GM20431 (cell line): ENCODE data around the gene DHPS.
"Not testable (repeated sequence)": the region's sequence is repeated elsewhere in the genome, so short reads cannot be mapped to it uniquely, and the experiment has no call there.

Experiments
- in situ Hi-C: fragments of 300-500 bp; cut with MseI, MboI; formaldehyde crosslinking; loops from one replicate; pipeline ENCODE4 v1.15.0; 2020; ENCODE audit warnings: low sequenced_read_pairs; ENCODE audit not compliant: unreplicated experiment

The DHPS gene

GRCh38 chr19:12649941-12650340 is 31.7 kb downstream of the DHPS start:
- in situ Hi-C loops: no loop called here

- in situ Hi-C loops: no loop called here
These were observed 33.6 kb downstream of the DHPS start for GRCh38 chr19:12648088-12648487.

GRCh38 chr19:12647490-12648071 is 34.1 kb downstream of the DHPS start:
- in situ Hi-C loops: no loop called here

- in situ Hi-C loops: no loop called here
These were observed 34.6 kb downstream of the DHPS start for GRCh38 chr19:12647047-12647446.

DNA sequence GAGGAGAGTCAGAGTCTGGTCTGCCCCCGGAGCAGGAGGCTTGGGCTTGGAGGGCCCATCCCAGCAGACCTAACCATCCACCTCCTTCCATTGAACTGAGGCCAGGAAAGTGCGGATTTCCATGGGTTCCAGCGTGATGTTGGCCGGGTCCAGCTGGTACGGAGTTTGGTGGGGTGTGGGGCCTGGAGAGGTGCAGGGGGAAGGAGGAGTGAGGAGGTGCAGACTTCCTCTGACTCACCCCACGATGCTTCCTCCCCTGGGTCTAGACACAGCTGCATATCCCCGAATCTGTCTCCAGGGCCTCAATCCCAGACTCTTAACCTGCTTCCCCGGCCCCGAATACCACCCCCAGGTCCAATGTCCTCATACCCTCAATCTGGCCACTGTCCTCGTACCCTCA is 35.1 kb downstream of the DHPS start:
- in situ Hi-C loops: no loop called here

GRCh38 chr19:12643716-12644115 is 38.0 kb downstream of the DHPS start:
- in situ Hi-C loops: not testable (repeated sequence)

DNA sequence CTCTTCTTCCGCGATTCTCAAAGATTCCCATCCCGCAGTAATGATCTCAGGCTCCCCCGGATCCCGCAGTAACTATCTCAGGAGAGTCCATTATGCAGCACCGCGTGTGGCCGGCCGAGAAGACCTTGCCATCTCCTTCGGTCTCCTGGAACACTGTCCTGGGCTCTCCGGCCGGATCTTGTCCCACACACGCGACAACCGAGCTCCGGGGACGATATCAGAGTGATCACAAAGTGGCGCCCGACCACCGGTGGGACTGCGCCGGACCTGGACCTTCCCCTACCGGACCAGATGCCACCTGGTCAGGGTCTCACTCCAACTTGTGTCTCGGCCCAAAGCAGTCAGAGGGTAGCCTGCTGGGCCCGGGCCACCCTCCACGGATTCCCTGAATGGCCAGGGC is 39.2 kb downstream of the DHPS start:
- in situ Hi-C loops: no loop called here

GRCh38 chr19:12641456-12641855 is 40.2 kb downstream of the DHPS start:
- in situ Hi-C loops: no loop called here

DNA sequence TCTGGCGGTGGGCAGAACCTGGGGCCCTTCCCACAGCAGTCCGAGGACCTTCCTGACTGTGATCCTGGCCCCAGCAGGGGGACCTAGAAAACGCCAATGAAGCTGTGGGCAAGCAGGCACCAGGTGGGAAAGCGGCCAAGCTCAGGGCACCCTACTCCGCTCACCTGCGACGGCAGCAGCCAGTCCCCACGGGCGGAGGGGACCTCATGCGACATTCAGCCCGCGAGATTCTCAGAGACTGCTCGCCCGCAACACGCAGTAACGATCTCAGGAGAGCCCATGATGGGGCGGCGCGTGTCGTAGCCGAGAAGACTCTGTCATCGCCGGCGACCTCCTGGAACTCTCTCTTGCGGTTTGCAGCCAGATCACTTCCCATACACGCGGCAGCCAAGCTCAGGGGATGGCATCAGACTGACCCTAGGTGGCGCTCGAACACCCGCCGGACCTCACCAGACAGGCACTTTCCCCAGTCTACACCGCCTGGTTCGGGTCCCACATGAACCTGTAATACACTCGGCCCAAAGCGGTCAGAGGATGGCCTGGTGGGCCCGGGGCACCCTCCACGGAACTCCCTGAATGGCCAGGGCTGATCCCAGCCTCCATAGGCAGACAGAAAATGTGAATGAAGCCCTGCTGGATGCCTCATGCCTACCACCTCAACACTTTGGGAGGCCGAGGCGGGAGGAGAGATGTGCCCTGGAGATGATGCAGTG is 41.6 kb downstream of the DHPS start:
- in situ Hi-C loops: no loop called here

DNA sequence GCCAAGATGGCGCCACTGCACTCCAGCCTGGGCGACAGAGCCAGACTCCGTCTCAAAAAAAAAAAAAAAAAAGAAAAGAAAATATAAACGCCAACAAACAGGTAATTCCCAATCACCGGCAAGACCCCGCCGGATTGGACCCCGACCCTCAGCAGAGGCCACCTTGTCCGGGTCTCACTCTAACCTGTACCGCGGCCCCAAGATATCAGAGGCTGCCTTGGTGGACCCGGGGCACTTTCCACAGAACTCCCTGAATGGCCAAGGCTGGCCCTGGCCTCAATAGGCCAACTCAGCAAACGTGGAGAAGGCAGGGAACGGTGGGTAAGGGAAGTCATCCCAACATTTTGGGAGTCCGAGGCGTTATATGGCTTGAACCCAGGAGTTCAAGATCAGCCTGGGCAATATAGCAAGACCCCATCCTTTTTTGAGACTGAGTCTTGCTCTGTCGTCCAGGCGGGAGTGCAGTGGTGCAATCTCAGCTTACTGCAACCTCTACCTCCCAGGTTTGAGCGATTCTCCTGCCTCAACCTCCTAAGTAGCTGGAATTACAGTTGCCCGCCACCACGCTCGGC is 43.0 kb downstream of the DHPS start:
- in situ Hi-C loops: no loop called here

- in situ Hi-C loops: no loop called here
These were observed 45.0 kb downstream of the DHPS start for GRCh38 chr19:12636631-12637030.

GRCh38 chr19:12629215-12629614 is 52.5 kb downstream of the DHPS start:
- in situ Hi-C loops: no loop called here

DNA sequence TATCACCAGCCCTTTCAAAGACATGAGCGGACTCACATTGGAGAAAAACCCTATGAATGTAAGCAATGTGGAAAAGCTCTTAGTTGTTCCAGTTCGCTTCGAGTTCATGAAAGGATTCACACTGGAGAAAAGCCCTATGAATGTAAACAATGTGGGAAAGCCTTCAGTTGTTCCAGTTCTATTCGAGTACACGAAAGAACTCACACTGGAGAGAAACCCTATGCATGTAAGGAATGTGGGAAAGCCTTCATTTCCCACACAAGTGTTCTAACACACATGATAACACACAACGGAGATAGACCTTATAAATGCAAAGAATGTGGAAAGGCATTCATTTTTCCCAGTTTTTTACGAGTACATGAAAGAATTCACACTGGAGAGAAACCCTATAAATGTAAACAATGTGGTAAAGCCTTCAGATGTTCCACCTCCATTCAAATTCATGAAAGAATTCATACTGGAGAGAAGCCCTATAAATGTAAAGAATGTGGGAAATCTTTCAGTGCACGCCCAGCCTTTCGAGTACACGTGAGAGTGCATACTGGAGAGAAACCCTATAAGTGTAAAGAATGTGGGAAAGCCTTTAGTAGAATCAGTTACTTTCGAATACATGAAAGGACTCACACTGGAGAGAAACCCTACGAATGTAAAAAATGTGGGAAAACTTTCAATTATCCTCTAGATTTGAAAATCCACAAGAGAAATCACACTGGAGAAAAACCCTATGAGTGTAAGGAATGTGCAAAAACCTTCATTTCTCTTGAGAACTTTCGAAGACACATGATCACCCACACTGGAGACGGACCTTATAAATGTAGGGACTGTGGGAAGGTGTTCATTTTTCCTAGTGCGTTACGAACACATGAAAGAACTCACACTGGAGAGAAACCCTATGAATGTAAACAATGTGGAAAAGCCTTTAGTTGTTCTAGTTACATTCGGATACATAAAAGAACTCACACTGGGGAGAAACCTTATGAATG is 53.3 kb downstream of the DHPS start:
- in situ Hi-C loops: no loop called here

GRCh38 chr19:12626958-12627357 is 54.7 kb downstream of the DHPS start:
- in situ Hi-C loops: no loop called here
